ENCODE results near the gene DRD4.

- TF ChIP-seq CTCF (optimal IDR thresholded peaks at IDR 0.05 in 1 of 3, IDR thresholded peaks at IDR 0.05 in 1 of 3, conservative IDR thresholded peaks at IDR 0.05 in 1 of 3; ENCODE audit: extremely low read depth in 1 of 3, insufficient read depth in 2 of 3, low read length in 3 of 3), result no peak
- no peak for TF ChIP-seq EZH2 (IDR thresholded peaks at IDR 0.05; ENCODE audit: low read length)
These were observed 6.2 kb upstream of the DRD4 start for GRCh38 chr11:630871-631270.
